ENCODE measurements around the gene SAP30BP.

SAP30BP gene

DNA sequence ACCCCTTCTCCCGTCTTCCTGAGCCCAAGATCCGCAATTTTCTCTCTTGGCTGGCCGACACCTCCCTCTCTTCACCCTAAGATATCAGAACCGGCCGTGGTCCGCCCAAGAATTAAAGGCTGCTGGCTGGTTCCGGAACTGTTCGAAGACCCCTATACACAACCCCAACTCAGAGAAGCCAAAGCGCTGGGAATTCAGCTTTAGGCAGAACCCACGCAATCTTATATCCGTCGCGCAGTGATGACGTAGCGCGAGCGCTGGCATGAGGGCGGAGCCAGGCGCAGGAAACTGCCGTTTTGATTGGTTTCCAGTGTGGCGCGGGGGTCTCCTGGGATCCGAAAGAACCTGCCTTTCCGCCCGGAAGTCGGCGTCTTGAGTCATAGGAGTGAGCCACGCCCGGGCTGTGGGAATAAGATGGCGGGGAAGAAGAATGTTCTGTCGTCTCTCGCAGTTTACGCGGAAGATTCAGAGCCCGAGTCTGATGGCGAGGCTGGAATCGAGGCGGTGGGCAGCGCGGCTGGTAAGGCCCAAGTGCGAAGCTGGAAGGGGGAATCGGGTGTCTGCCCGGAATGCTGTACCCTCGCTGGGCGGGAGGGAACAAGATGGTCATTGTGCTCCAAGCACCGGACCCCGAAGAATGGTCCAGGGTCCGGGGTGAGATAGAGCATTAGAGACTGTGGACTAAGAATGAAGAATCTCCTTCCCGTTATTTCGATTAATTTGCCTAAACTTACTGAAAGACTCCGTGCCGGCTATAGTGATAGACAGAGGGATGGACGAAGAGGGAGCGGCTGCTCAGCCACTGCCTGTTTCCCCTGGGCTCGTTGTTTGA lies at the start of gene SAP30BP, which contains the start of gene RECQL5 (continued):
- TF ChIP-seq, protein P1, sequence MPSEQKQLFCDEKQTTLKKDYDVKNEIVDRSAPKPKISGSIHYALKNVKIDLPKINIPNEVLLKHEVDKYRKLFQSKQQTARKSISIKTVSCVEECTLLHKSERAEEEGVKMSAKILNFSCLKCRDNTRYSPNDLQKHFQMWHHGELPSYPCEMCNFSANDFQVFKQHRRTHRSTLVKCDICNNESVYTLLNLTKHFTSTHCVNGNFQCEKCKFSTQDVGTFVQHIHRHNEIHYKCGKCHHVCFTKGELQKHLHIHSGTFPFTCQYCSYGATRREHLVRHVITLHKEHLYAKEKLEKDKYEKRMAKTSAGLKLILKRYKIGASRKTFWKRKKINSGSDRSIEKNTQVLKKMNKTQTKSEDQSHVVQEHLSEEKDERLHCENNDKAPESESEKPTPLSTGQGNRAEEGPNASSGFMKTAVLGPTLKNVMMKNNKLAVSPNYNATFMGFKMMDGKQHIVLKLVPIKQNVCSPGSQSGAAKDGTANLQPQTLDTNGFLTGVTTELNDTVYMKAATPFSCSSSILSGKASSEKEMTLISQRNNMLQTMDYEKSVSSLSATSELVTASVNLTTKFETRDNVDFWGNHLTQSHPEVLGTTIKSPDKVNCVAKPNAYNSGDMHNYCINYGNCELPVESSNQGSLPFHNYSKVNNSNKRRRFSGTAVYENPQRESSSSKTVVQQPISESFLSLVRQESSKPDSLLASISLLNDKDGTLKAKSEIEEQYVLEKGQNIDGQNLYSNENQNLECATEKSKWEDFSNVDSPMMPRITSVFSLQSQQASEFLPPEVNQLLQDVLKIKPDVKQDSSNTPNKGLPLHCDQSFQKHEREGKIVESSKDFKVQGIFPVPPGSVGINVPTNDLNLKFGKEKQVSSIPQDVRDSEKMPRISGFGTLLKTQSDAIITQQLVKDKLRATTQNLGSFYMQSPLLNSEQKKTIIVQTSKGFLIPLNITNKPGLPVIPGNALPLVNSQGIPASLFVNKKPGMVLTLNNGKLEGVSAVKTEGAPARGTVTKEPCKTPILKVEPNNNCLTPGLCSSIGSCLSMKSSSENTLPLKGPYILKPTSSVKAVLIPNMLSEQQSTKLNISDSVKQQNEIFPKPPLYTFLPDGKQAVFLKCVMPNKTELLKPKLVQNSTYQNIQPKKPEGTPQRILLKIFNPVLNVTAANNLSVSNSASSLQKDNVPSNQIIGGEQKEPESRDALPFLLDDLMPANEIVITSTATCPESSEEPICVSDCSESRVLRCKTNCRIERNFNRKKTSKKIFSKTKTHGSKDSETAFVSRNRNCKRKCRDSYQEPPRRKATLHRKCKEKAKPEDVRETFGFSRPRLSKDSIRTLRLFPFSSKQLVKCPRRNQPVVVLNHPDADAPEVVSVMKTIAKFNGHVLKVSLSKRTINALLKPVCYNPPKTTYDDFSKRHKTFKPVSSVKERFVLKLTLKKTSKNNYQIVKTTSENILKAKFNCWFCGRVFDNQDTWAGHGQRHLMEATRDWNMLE (tag by site-specific recombination; conservative IDR thresholded peaks at IDR 0.05; ENCODE audit: low read depth) = peak; percentile 79
- TF ChIP-seq BCL11B (tag by site-specific recombination; IDR thresholded peaks at IDR 0.05; ENCODE audit: low read depth) (no peak), ZNF174 (tag by site-specific recombination; IDR thresholded peaks at IDR 0.05) (no peak), ZNF785 (tag by site-specific recombination; IDR thresholded peaks at IDR 0.05) (no peak), ZNF292 (tag by site-specific recombination; IDR thresholded peaks at IDR 0.05; ENCODE audit: borderline replicate concordance, low read depth) (no peak), ZNF169 (tag by site-specific recombination; IDR thresholded peaks at IDR 0.05) (no peak), ZEB2 (tag by site-specific recombination; IDR thresholded peaks at IDR 0.05) (peak; percentile 14; the same call in 1 of the 2 replicates), ZNF335 (tag by site-specific recombination; conservative IDR thresholded peaks at IDR 0.05) (peak; percentile 75), ZNF133 (tag by site-specific recombination; IDR thresholded peaks at IDR 0.05) (no peak), SP7 (tag by site-specific recombination; IDR thresholded peaks at IDR 0.05) (peak; percentile 31; the same call in 1 of the 2 replicates), ZNF211 (tag by site-specific recombination; IDR thresholded peaks at IDR 0.05; ENCODE audit: low read depth) (no peak), ZNF221 (tag by site-specific recombination; IDR thresholded peaks at IDR 0.05; ENCODE audit: borderline replicate concordance) (no peak), ZNF175 (tag by site-specific recombination; IDR thresholded peaks at IDR 0.05) (no peak), ZNF366 (tag by site-specific recombination; conservative IDR thresholded peaks at IDR 0.05) (no peak), ZNF350 (tag by site-specific recombination; IDR thresholded peaks at IDR 0.05) (no peak), YY1 (tag by site-specific recombination; IDR thresholded peaks at IDR 0.05) (peak; percentile 87), ZFP37 (tag by site-specific recombination; IDR thresholded peaks at IDR 0.05) (no peak), ZNF354C (tag by site-specific recombination; IDR thresholded peaks at IDR 0.05; ENCODE audit: borderline replicate concordance, low read depth) (no peak), ZBTB1 (tag by site-specific recombination; IDR thresholded peaks at IDR 0.05) (no peak), ZNF555 (tag by site-specific recombination; conservative IDR thresholded peaks at IDR 0.05) (no peak)
- TF ChIP-seq, protein P2, sequence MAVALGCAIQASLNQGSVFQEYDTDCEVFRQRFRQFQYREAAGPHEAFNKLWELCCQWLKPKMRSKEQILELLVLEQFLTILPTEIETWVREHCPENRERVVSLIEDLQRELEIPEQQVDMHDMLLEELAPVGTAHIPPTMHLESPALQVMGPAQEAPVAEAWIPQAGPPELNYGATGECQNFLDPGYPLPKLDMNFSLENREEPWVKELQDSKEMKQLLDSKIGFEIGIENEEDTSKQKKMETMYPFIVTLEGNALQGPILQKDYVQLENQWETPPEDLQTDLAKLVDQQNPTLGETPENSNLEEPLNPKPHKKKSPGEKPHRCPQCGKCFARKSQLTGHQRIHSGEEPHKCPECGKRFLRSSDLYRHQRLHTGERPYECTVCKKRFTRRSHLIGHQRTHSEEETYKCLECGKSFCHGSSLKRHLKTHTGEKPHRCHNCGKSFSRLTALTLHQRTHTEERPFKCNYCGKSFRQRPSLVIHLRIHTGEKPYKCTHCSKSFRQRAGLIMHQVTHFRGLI (tag by site-specific recombination; IDR thresholded peaks at IDR 0.05) = no peak
- TF ChIP-seq, protein P3, sequence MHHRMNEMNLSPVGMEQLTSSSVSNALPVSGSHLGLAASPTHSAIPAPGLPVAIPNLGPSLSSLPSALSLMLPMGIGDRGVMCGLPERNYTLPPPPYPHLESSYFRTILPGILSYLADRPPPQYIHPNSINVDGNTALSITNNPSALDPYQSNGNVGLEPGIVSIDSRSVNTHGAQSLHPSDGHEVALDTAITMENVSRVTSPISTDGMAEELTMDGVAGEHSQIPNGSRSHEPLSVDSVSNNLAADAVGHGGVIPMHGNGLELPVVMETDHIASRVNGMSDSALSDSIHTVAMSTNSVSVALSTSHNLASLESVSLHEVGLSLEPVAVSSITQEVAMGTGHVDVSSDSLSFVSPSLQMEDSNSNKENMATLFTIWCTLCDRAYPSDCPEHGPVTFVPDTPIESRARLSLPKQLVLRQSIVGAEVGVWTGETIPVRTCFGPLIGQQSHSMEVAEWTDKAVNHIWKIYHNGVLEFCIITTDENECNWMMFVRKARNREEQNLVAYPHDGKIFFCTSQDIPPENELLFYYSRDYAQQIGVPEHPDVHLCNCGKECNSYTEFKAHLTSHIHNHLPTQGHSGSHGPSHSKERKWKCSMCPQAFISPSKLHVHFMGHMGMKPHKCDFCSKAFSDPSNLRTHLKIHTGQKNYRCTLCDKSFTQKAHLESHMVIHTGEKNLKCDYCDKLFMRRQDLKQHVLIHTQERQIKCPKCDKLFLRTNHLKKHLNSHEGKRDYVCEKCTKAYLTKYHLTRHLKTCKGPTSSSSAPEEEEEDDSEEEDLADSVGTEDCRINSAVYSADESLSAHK (tag by site-specific recombination; IDR thresholded peaks at IDR 0.05) = no peak
- TF ChIP-seq, protein P4, sequence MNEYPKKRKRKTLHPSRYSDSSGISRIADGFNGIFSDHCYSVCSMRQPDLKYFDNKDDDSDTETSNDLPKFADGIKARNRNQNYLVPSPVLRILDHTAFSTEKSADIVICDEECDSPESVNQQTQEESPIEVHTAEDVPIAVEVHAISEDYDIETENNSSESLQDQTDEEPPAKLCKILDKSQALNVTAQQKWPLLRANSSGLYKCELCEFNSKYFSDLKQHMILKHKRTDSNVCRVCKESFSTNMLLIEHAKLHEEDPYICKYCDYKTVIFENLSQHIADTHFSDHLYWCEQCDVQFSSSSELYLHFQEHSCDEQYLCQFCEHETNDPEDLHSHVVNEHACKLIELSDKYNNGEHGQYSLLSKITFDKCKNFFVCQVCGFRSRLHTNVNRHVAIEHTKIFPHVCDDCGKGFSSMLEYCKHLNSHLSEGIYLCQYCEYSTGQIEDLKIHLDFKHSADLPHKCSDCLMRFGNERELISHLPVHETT (tag by site-specific recombination; IDR thresholded peaks at IDR 0.05) = no peak
- TF ChIP-seq, protein P5, sequence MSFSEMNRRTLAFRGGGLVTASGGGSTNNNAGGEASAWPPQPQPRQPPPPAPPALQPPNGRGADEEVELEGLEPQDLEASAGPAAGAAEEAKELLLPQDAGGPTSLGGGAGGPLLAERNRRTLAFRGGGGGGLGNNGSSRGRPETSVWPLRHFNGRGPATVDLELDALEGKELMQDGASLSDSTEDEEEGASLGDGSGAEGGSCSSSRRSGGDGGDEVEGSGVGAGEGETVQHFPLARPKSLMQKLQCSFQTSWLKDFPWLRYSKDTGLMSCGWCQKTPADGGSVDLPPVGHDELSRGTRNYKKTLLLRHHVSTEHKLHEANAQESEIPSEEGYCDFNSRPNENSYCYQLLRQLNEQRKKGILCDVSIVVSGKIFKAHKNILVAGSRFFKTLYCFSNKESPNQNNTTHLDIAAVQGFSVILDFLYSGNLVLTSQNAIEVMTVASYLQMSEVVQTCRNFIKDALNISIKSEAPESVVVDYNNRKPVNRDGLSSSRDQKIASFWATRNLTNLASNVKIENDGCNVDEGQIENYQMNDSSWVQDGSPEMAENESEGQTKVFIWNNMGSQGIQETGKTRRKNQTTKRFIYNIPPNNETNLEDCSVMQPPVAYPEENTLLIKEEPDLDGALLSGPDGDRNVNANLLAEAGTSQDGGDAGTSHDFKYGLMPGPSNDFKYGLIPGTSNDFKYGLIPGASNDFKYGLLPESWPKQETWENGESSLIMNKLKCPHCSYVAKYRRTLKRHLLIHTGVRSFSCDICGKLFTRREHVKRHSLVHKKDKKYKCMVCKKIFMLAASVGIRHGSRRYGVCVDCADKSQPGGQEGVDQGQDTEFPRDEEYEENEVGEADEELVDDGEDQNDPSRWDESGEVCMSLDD (tag by site-specific recombination; IDR thresholded peaks at IDR 0.05) = peak; percentile 53; the same call in 1 of the 2 replicates
- TF ChIP-seq, protein P6, sequence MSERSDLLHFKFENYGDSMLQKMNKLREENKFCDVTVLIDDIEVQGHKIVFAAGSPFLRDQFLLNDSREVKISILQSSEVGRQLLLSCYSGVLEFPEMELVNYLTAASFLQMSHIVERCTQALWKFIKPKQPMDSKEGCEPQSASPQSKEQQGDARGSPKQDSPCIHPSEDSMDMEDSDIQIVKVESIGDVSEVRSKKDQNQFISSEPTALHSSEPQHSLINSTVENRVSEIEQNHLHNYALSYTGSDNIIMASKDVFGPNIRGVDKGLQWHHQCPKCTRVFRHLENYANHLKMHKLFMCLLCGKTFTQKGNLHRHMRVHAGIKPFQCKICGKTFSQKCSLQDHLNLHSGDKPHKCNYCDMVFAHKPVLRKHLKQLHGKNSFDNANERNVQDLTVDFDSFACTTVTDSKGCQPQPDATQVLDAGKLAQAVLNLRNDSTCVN (tag by site-specific recombination; optimal IDR thresholded peaks at IDR 0.05) = peak; percentile 3

All from HEK293 (cell line).